ENCODE results near the gene OTULIN. TPM values are rescaled to one million over a fixed set of nuclear protein-coding genes. Genes with fewer than 3 reads are reported as not detected.

Gene OTULIN
- total RNA-seq, 1 experiment from 2014 or later: 20.0 TPM

GRCh38 chr5:14748180-14748900 lies 83.8 kb downstream of the OTULIN start:
- intact Hi-C loops (cut with micrococcal nuclease; ENCODE audit: unreplicated experiment): no loop called here
- ChIA-PET POLR2A (ENCODE audit: low non-redundant PET) (no interaction called here), CTCF (interaction anchor here (0.7 kb wide), 1 partner anchor 870 kb away, joined by 4 read pairs; no protein-coding TSS in a partner anchor)
- Histone ChIP-seq H3K4me3 (ENCODE audit: low read depth, low read length, poor library complexity, severe bottlenecking) (no peak overlapping the region), H3K27ac (ENCODE audit: low read depth, low read length, poor library complexity, severe bottlenecking) (no peak overlapping the region), H3K27me3 (replicated peaks; ENCODE audit: insufficient read depth, low read depth, low read length, poor library complexity) (no peaks in the 10 kb centered on the region), H3K4me1 (ENCODE audit: insufficient read depth, low read length, poor library complexity, severe bottlenecking) (no peaks in the 10 kb centered on the region), H3K9me3 (ENCODE audit: low read depth, low read length, poor library complexity, severe bottlenecking) (no peaks in the 10 kb centered on the region), H3K36me3 (ENCODE audit: insufficient read depth, low read length, poor library complexity, severe bottlenecking) (no peaks in the 10 kb centered on the region)
- no peak for TF ChIP-seq EZH2 (IDR thresholded peaks at IDR 0.05; ENCODE audit: borderline replicate concordance, low read depth, low read length, poor library complexity, severe bottlenecking)
- TF ChIP-seq CTCF (conservative IDR thresholded peaks at IDR 0.05; ENCODE audit: low read depth, low read length): no peak
- BruUV-seq (replicated peaks): no TSS peak
- DNase-seq (ENCODE audit: low spot score): no peak

Other genes starting within 250 kb of the OTULIN start
- 0.13 and 0.59 TPM in 2 replicates for gene OTULINL, start 82.9 kb upstream of the OTULIN start, total RNA-seq (2021)
- gene ANKH, start 207.1 kb downstream of the OTULIN start, total RNA-seq (2021): 8.8 and 13.9 TPM in 2 replicates

All from A673 (cell line).